Spleen (tissue), 11 donors: ENCODE results near the gene BABAM2. TPM values are rescaled to one million over a fixed set of nuclear protein-coding genes. Genes with fewer than 3 reads are reported as not detected.

Experiments
- DNase-seq: peaks from one replicate; pipeline ENCODE4 v3.0.0-alpha.2; 2020
- H3K27ac ChIP-seq, 8 donors: fragments of 200-600 bp; sonication (generic) in 7 of 8; 1 replicate in 4 of 8; 2 replicates in 4 of 8; pipeline versions ENCODE4 v1.5.0 to v1.8.0; 2016 to 2021; ENCODE audit warnings: inconsistent platforms in 4 of 8, mild to moderate bottlenecking in 4 of 8, moderate library complexity in 1 of 8
- H3K27me3 ChIP-seq, 7 donors: fragments of 200-600 bp; sonication (generic) in 6 of 7; replicated peaks in 1 of 7; 1 replicate in 4 of 7; 2 replicates in 3 of 7; pipeline versions ENCODE4 v1.5.0 to v1.8.0; 2016 to 2021; ENCODE audit warnings: inconsistent platforms in 3 of 7, mild to moderate bottlenecking in 1 of 7
- H3K36me3 ChIP-seq, 6 donors: fragments of 200-600 bp; sonication (generic) in 5 of 6; 1 replicate in 4 of 6; 2 replicates in 2 of 6; pipeline versions ENCODE4 v1.5.0 to v1.8.0; 2016 to 2021; ENCODE audit warnings: inconsistent platforms in 2 of 6
- H3K4me1 ChIP-seq, 6 donors: fragments of 200-600 bp; sonication (generic) in 5 of 6; 1 replicate in 3 of 6; 2 replicates in 3 of 6; pipeline versions ENCODE4 v1.5.0 to v1.8.0; 2016 to 2021; ENCODE audit warnings: inconsistent platforms in 3 of 6
- H3K4me3 ChIP-seq, 8 donors: fragments of 200-600 bp; sonication (generic) in 7 of 8; 1 replicate in 4 of 8; 2 replicates in 4 of 8; pipeline versions ENCODE4 v1.5.0 to v1.8.0; 2016 to 2021; ENCODE audit warnings: inconsistent platforms in 4 of 8, mild to moderate bottlenecking in 4 of 8, moderate library complexity in 2 of 8
- H3K9me3 ChIP-seq, 8 donors: fragments of 200-600 bp; sonication (generic) in 7 of 8; 1 replicate in 4 of 8; 2 replicates in 4 of 8; pipeline versions ENCODE4 v1.5.0 to v1.8.0; 2016 to 2021; ENCODE audit warnings: inconsistent platforms in 4 of 8
- CTCF ChIP-seq, 11 experiments: fragments of 200-600 bp in 7 of 11; fragments of 450-650 bp in 4 of 11; sonication (generic) in 4 of 11; IDR thresholded peaks in 8 of 11; conservative IDR thresholded peaks in 3 of 11; 1 replicate in 7 of 11; 2 replicates in 4 of 11; pipeline versions ENCODE4 v1.4.0 to v1.8.0; 2016 to 2021; ENCODE audit warnings: antibody characterized with exemption in 11 of 11, inconsistent platforms in 4 of 11, mild to moderate bottlenecking in 1 of 11
- POLR2A ChIP-seq, 3 donors: fragments of 450-650 bp; IDR thresholded peaks; one replicate each; pipeline ENCODE4 v1.5.1; 2017; ENCODE audit warnings: antibody characterized with exemption in 3 of 3, mild to moderate bottlenecking in 1 of 3
- POLR2AphosphoS5 ChIP-seq, 3 donors: sonication (generic); formaldehyde crosslinking; IDR thresholded peaks; one replicate each; pipeline ENCODE4 v1.5.1; 2017; ENCODE audit warnings: antibody characterized with exemption in 3 of 3
- WGBS, 5 donors: extraction: QIAGEN DNeasy Blood & Tissue Kit in 3 of 5; methylation state at CpG; one replicate each; pipeline versions ENCODE4 v1.1.5 to v1.1.7; 2013 to 2018; 5-methylcytosine and 5-hydroxymethylcytosine counted together
- intact Hi-C: fragments of 100-400 bp; cut with DNase I; formaldehyde crosslinking; loops from one replicate; pipeline ENCODE4 v1.15.0; 2023; ENCODE audit warnings: low total_unique reads
- polyA plus RNA-seq, 3 donors: library from polyadenylated mRNA; stranded (reverse); fragments of 200-250 nt; gene quantifications; one replicate each; pipeline ENCODE4 v1.2.1, GENCODE V29; 2013
- total RNA-seq, 7 donors: library from RNA; depleted of rRNA in 3 of 7; stranded (reverse); fragments of >200 nt in 3 of 7; fragmentation: NEBNext Ultra II Directional in 4 of 7; extraction: Animal tissue kit (Norgen Biotek cat#: 25700) in 4 of 7; gene quantifications; one replicate each; pipeline versions ENCODE4 v1.1.0 to v1.2.1, GENCODE V29; 2016 to 2021
- donor health status: healthy with polysubstance abuse.
- donor health status: DM: no; HTN: no; CAD: no; lungs with moderate emphysema.
- donor health status: DM: no; HTN: no; CAD: no.
- donor health status: Bipolar disorder and iron deficiency.
- donor health status: healthy.
- donor health status: DM: no; HTN: no; CAD: no.
- donor health status: DM: yes; HTN: yes; CAD: no.

Gene BABAM2
- total and polyA plus RNA-seq, 10 donors, result 16.1 to 70.1 (median 55.0) TPM

- DNase-seq, result no peak
- TF ChIP-seq CTCF (IDR thresholded peaks at IDR 0.05 in 8 of 11, conservative IDR thresholded peaks at IDR 0.05 in 3 of 11), result no peak
- no peak for TF ChIP-seq POLR2AphosphoS5 (IDR thresholded peaks at IDR 0.05)
- no peak for TF ChIP-seq POLR2A (IDR thresholded peaks at IDR 0.05)
- Histone ChIP-seq H3K9me3 (no peaks in the 10 kb centered on the region), H3K27ac (no peak overlapping the region), H3K36me3 (no peaks in the 10 kb centered on the region), H3K4me1 (no peaks in the 10 kb centered on the region), H3K4me3 (no peak overlapping the region), H3K27me3 (no peaks in the 10 kb centered on the region)
- WGBS, 5 donors, result 96 to 99% (median 98%) methylated on average over 5 of the region's 5 CpGs
- intact Hi-C loops, result no loop called here
Measured at GRCh38 chr2:28068527-28068926, 178.0 kb downstream of the BABAM2 start.

GRCh38 chr2:28071221-28071620 is 180.7 kb downstream of the BABAM2 start:
- Histone ChIP-seq H3K4me1 (no peaks in the 10 kb centered on the region), H3K4me3 (no peak overlapping the region), H3K27ac (no peak overlapping the region), H3K27me3 (no peaks in the 10 kb centered on the region), H3K36me3 (no peaks in the 10 kb centered on the region), H3K9me3 (no peaks in the 10 kb centered on the region)
- intact Hi-C loops, result no loop called here
- WGBS, 5 donors, result 67 to 74% (median 69%) methylated on average over 5 of the region's 5 CpGs
- DNase-seq, result no peak
- TF ChIP-seq CTCF (IDR thresholded peaks at IDR 0.05 in 8 of 11, conservative IDR thresholded peaks at IDR 0.05 in 3 of 11) (no peak), POLR2A (IDR thresholded peaks at IDR 0.05) (no peak), POLR2AphosphoS5 (IDR thresholded peaks at IDR 0.05) (no peak)

- intact Hi-C loops, result no loop called here
- no peaks in the 10 kb centered on the region for H3K9me3 ChIP-seq
- no peak overlapping the region for H3K4me3 ChIP-seq
- 81 to 93% (median 91%) methylated on average over 1 of the region's 1 CpG for WGBS, 5 donors
- no peaks in the 10 kb centered on the region for H3K4me1 ChIP-seq
- DNase-seq, result no peak
- H3K27me3 ChIP-seq, result no peaks in the 10 kb centered on the region
- no peak overlapping the region for H3K27ac ChIP-seq
- TF ChIP-seq CTCF (IDR thresholded peaks at IDR 0.05 in 8 of 11, conservative IDR thresholded peaks at IDR 0.05 in 3 of 11) (no peak), POLR2AphosphoS5 (IDR thresholded peaks at IDR 0.05) (no peak), POLR2A (IDR thresholded peaks at IDR 0.05) (no peak)
- H3K36me3 ChIP-seq, result no peaks in the 10 kb centered on the region
Measured at GRCh38 chr2:28074137-28074536, 183.6 kb downstream of the BABAM2 start.

- no peak overlapping the region for H3K4me3 ChIP-seq
- 38 to 73% (median 53%) methylated on average over 5 of the region's 5 CpGs for WGBS, 5 donors
- DNase-seq, result no peak
- peaks cover 0 to 32% (median 11%) of the 10 kb centered on the region in 6 donors for H3K4me1 ChIP-seq
- TF ChIP-seq POLR2A (IDR thresholded peaks at IDR 0.05) (no peak), POLR2AphosphoS5 (IDR thresholded peaks at IDR 0.05) (no peak), CTCF (IDR thresholded peaks at IDR 0.05 in 8 of 11, conservative IDR thresholded peaks at IDR 0.05 in 3 of 11) (no peak)
- H3K27me3 ChIP-seq, result no peaks in the 10 kb centered on the region
- intact Hi-C loops, result no loop called here
- H3K36me3 ChIP-seq, result no peaks in the 10 kb centered on the region
- no peaks in the 10 kb centered on the region for H3K9me3 ChIP-seq
- peak overlapping the region in 7 of 8 donors; percentile 0 to 57 (median 22) for H3K27ac ChIP-seq
Measured at GRCh38 chr2:28080911-28081310, 190.4 kb downstream of the BABAM2 start.
